Measurements from ENCODE around the gene TNFRSF13B.

TNFRSF13B gene

GRCh38 chr17:16952401-16952800 is 19.5 kb downstream of the TNFRSF13B start:
- DNase-seq, result no peak

- no peak for DNase-seq
These were observed 21.4 kb downstream of the TNFRSF13B start for GRCh38 chr17:16950488-16950887.

GRCh38 chr17:16948587-16949376 is 23.1 kb downstream of the TNFRSF13B start:
- DNase-seq, result no peak

- DNase-seq, result no peak
These were observed 24.4 kb downstream of the TNFRSF13B start for GRCh38 chr17:16947470-16947869.

- no peak for DNase-seq
These were observed 26.2 kb downstream of the TNFRSF13B start for GRCh38 chr17:16945663-16946218.

- DNase-seq, result no peak
These were observed 26.8 kb downstream of the TNFRSF13B start for GRCh38 chr17:16945136-16945482.

- DNase-seq, result no peak
These were observed 27.4 kb downstream of the TNFRSF13B start for GRCh38 chr17:16944334-16945135.

GRCh38 chr17:16943541-16944333 is 28.2 kb downstream of the TNFRSF13B start:
- no peak for DNase-seq

- DNase-seq, result no peak
These were observed 28.9 kb downstream of the TNFRSF13B start for GRCh38 chr17:16943032-16943352.

GRCh38 chr17:16942141-16943031 is 29.5 kb downstream of the TNFRSF13B start:
- no peak for DNase-seq

- DNase-seq, result no peak
These were observed 30.6 kb downstream of the TNFRSF13B start for GRCh38 chr17:16941072-16942036.

- no peak for DNase-seq
These were observed 31.6 kb downstream of the TNFRSF13B start for GRCh38 chr17:16940116-16940881.

- no peak for DNase-seq
These were observed 32.3 kb downstream of the TNFRSF13B start for GRCh38 chr17:16939606-16940115.

- DNase-seq, result no peak
These were observed 32.7 kb downstream of the TNFRSF13B start for GRCh38 chr17:16939208-16939576.

- no peak for DNase-seq
These were observed 33.3 kb downstream of the TNFRSF13B start for GRCh38 chr17:16938496-16939207.

GRCh38 chr17:16938031-16938430 is 33.9 kb downstream of the TNFRSF13B start:
- DNase-seq, result no peak

GRCh38 chr17:16937431-16937830 is 34.5 kb downstream of the TNFRSF13B start:
- DNase-seq, result no peak

- no peak for DNase-seq
These were observed 35.2 kb downstream of the TNFRSF13B start for GRCh38 chr17:16936536-16937310.

Measured in NCI-H524 treated with DMSO at 0.1 percent for 48 hours (cell line).